OCI-LY1 (cell line): ENCODE data around the gene TBC1D20.

ENCODE experiments used
- H2AFZ ChIP-seq: fragments of 200-600 bp; sonication (generic), shearing (Covaris generic); 2 replicates; pipeline ENCODE4 v1.6.0; 2014; ENCODE audit warnings: antibody characterized with exemption, mild to moderate bottlenecking, low read length
- H3F3A ChIP-seq: fragments of 200-600 bp; sonication (generic), shearing (Covaris generic); 2 replicates; pipeline ENCODE4 v1.6.0; 2014; ENCODE audit warnings: mild to moderate bottlenecking, antibody characterized with exemption, low read length, moderate library complexity; ENCODE audit not compliant: insufficient read depth
- H3K27ac ChIP-seq: fragments of 200-600 bp; sonication (generic); 2 replicates; pipeline ENCODE4 v1.5.1; 2014; ENCODE audit warnings: low read length, mixed run types, mild to moderate bottlenecking, low read depth; ENCODE audit not compliant: poor library complexity, severe bottlenecking
- H3K27me3 ChIP-seq: fragments of 200-600 bp; sonication (generic); 2 replicates; pipeline ENCODE4 v1.6.0; 2014; ENCODE audit warnings: antibody characterized with exemption, mild to moderate bottlenecking, low read length, moderate library complexity; ENCODE audit not compliant: insufficient read depth
- H3K36me3 ChIP-seq: fragments of 200-600 bp; sonication (generic); 2 replicates; pipeline ENCODE4 v1.6.1; 2014; ENCODE audit warnings: mild to moderate bottlenecking, antibody characterized with exemption, low read length, moderate library complexity, mixed read lengths; ENCODE audit not compliant: insufficient read depth
- H3K4me1 ChIP-seq: fragments of 200-600 bp; sonication (generic); 2 replicates; pipeline ENCODE4 v1.5.1; 2014; ENCODE audit warnings: mild to moderate bottlenecking, low read length, moderate library complexity; ENCODE audit not compliant: insufficient read depth, severe bottlenecking
- H3K4me2 ChIP-seq: fragments of 200-600 bp; sonication (generic), shearing (Covaris generic); 2 replicates; pipeline ENCODE4 v1.6.1; 2014; ENCODE audit warnings: low read length
- H3K4me3 ChIP-seq: fragments of 200-600 bp; sonication (generic); 2 replicates; pipeline ENCODE4 v1.5.1; 2014; ENCODE audit warnings: low read length, low read depth, mild to moderate bottlenecking, mixed read lengths; ENCODE audit not compliant: poor library complexity, severe bottlenecking
- H3K79me2 ChIP-seq: fragments of 200-600 bp; shearing (Covaris generic); 2 replicates; pipeline ENCODE4 v1.6.1; 2016; ENCODE audit warnings: mixed run types, low read length, mixed read lengths; ENCODE audit not compliant: insufficient read depth
- H3K9ac ChIP-seq: fragments of 200-600 bp; sonication (generic), shearing (Covaris generic); 2 replicates; pipeline ENCODE4 v1.6.1; 2014; ENCODE audit warnings: mild to moderate bottlenecking, low read length, mixed read lengths
- H3K9me2 ChIP-seq: fragments of 200-600 bp; sonication (generic), shearing (Covaris generic); 2 replicates; pipeline ENCODE4 v1.6.1; 2014; ENCODE audit warnings: low read depth, mild to moderate bottlenecking, low read length, mixed read lengths
- H3K9me3 ChIP-seq: fragments of 200-600 bp; shearing (Covaris generic); 2 replicates; pipeline ENCODE4 v1.6.1; 2014; ENCODE audit warnings: low read length, mixed read lengths
- H4K20me1 ChIP-seq: fragments of 200-600 bp; sonication (generic), shearing (Covaris generic); 2 replicates; pipeline ENCODE4 v1.6.0; 2016; ENCODE audit warnings: mild to moderate bottlenecking, low read length; ENCODE audit not compliant: insufficient read depth
- EZH2 ChIP-seq: fragments of 200-600 bp; sonication (generic), shearing (Covaris generic); IDR thresholded peaks from 2 replicates; pipeline ENCODE4 v1.8.0; 2017; ENCODE audit warnings: borderline replicate concordance, mixed run types, mild to moderate bottlenecking, antibody characterized with exemption, low read length, moderate library complexity, mixed read lengths
- TF ChIP-seq, protein P1 (sequence below): fragments of 200-600 bp; sonication (generic), shearing (Covaris generic); IDR thresholded peaks from 2 replicates; pipeline ENCODE4 v1.5.1; 2017; ENCODE audit warnings: mild to moderate bottlenecking, antibody characterized with exemption, low read length, moderate library complexity, mixed read lengths

TBC1D20 gene

DNA sequence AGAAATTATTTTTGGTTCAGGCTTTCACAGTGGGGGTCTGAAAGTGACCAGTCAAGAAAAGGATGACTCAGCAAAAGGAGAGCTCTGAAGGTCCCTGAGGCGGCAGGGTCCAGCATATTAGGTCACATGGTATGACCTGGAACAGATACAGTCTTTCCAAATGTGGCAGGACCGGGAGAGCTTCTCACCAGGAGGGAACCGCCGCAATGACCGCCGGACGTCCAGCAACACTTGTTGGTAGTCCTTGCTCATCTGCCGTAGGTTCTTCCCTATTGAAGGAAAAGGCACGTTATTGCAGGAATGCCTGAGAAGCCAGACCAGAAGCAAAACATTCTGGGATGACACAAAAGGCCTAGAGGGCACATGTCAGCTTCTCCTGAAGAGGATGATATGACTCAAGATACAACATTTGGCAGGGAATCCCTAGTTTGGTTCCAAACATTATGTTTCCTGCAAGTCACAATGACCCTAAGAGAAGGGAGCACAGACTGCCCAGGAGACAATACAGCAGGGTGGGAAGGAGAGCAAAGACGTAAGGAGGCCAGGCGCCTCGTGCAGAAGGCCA, 17.4 kb downstream of the TBC1D20 start:
- no peaks in the 10 kb centered on the region for H3K27me3 ChIP-seq
- TF ChIP-seq, protein P1, sequence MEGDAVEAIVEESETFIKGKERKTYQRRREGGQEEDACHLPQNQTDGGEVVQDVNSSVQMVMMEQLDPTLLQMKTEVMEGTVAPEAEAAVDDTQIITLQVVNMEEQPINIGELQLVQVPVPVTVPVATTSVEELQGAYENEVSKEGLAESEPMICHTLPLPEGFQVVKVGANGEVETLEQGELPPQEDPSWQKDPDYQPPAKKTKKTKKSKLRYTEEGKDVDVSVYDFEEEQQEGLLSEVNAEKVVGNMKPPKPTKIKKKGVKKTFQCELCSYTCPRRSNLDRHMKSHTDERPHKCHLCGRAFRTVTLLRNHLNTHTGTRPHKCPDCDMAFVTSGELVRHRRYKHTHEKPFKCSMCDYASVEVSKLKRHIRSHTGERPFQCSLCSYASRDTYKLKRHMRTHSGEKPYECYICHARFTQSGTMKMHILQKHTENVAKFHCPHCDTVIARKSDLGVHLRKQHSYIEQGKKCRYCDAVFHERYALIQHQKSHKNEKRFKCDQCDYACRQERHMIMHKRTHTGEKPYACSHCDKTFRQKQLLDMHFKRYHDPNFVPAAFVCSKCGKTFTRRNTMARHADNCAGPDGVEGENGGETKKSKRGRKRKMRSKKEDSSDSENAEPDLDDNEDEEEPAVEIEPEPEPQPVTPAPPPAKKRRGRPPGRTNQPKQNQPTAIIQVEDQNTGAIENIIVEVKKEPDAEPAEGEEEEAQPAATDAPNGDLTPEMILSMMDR = no peak
- no peak for TF ChIP-seq EZH2
- H3K4me2 ChIP-seq = no peak overlapping the region
- no peak overlapping the region for H3K27ac ChIP-seq
- no peaks in the 10 kb centered on the region for H3K4me1 ChIP-seq
- no peaks in the 10 kb centered on the region for H3K9me3 ChIP-seq
- peaks cover 42% of the 10 kb centered on the region for H3K36me3 ChIP-seq
- no peak overlapping the region for H3K4me3 ChIP-seq
- H3K79me2 ChIP-seq = 0 out of 2 replicates have a peak, but pooled peaks cover 5% of the 10 kb centered on the region
- H3K9ac ChIP-seq = no peak overlapping the region
- no peaks in the 10 kb centered on the region for H3K9me2 ChIP-seq
- H2AFZ ChIP-seq = no peak overlapping the region
- no peaks in the 10 kb centered on the region for H3F3A ChIP-seq
- H4K20me1 ChIP-seq = no peaks in the 10 kb centered on the region

DNA sequence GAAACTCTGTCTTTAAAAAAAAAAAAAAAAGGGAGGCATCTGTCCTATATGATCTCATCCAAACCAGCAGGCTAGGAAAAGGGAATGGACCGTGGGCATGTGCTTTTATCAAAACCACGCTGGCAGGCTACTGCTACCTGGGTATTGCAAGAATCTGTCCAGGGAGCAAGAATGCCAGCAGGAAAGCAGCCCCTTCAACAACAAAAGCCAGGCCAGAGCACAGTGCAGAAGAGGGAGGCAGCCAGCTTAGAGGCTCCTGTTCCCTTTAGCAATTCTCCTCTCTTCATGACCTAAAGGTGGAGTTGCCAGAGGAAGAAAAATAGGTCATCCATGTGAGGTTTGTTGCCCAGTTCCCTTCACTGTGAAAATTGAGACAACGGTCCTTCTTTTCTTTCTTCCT, 18.2 kb downstream of the TBC1D20 start:
- peaks cover 5% of the 10 kb centered on the region for H3K4me1 ChIP-seq
- no peaks in the 10 kb centered on the region for H3F3A ChIP-seq
- H3K9ac ChIP-seq = no peak overlapping the region
- no peaks in the 10 kb centered on the region for H3K79me2 ChIP-seq
- H3K36me3 ChIP-seq = peaks cover 50% of the 10 kb centered on the region
- no peak for TF ChIP-seq EZH2
- TF ChIP-seq, protein P1 = no peak
- no peaks in the 10 kb centered on the region for H3K9me3 ChIP-seq
- H3K27me3 ChIP-seq = no peaks in the 10 kb centered on the region
- H3K4me2 ChIP-seq = no peak overlapping the region
- H2AFZ ChIP-seq = no peak overlapping the region
- no peak overlapping the region for H3K27ac ChIP-seq
- H3K9me2 ChIP-seq = no peaks in the 10 kb centered on the region
- H3K4me3 ChIP-seq = no peak overlapping the region
- H4K20me1 ChIP-seq = no peaks in the 10 kb centered on the region

DNA sequence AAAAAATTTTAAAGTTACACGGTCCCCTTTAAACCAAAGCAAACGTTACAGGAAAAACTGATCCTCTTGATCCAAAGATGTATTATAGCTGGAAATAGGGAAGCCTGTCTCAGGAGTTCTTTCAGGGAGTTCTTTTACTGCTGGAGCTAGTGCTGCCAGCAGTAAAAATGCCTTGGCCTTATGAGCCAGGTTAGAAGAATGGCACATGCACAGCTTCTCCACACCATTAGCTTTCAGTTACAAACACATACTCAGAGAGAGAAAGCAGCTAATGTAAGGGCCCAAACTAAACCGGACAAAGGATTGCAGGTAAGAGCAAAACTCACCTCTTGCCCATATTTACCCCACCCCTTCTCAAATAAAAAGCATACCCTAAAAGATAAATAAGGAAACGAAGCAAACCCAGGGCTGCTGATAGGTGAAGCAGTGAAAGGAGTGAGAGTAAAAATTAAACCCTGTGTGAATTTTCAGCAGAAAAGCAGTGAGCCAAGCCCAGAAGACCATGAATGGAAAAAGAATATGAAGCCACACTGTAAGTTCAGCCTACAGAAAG, 19.0 kb downstream of the TBC1D20 start:
- peaks cover 13% of the 10 kb centered on the region for H3K4me1 ChIP-seq
- H3K36me3 ChIP-seq = peaks cover 56% of the 10 kb centered on the region
- H3K79me2 ChIP-seq = no peaks in the 10 kb centered on the region
- no peaks in the 10 kb centered on the region for H3K9me2 ChIP-seq
- H2AFZ ChIP-seq = no peak overlapping the region
- H4K20me1 ChIP-seq = no peaks in the 10 kb centered on the region
- H3K27me3 ChIP-seq = no peaks in the 10 kb centered on the region
- no peak overlapping the region for H3K4me3 ChIP-seq
- no peak overlapping the region for H3K27ac ChIP-seq
- no peak for TF ChIP-seq EZH2
- TF ChIP-seq, protein P1 = no peak
- no peak overlapping the region for H3K4me2 ChIP-seq
- no peaks in the 10 kb centered on the region for H3F3A ChIP-seq
- no peak overlapping the region for H3K9ac ChIP-seq
- H3K9me3 ChIP-seq = no peaks in the 10 kb centered on the region
